BE2C (cell line): ENCODE data around the gene SRRM4.

Experiments used
- DNase-seq: peaks from one replicate; pipeline ENCODE4 v3.0.0-alpha.2; 2020
- H3K27me3 ChIP-seq: fragments of 250-450 bp; sonication (Bioruptor Pico); 2 replicates; pipeline ENCODE4 v1.5.1; 2020; ENCODE audit warnings: mild to moderate bottlenecking
- H3K36me3 ChIP-seq: fragments of 250-450 bp; sonication (Bioruptor Pico); 2 replicates; pipeline ENCODE4 v1.5.1; 2020; ENCODE audit warnings: mild to moderate bottlenecking
- H3K4me1 ChIP-seq: fragments of 250-450 bp; sonication (Bioruptor Pico); 2 replicates; pipeline ENCODE4 v1.5.1; 2020
- H3K4me3 ChIP-seq: 2 replicates; pipeline ENCODE4 v1.5.1; 2011; ENCODE audit warnings: low read depth, low read length
- H3K9me3 ChIP-seq: fragments of 250-450 bp; sonication (Bioruptor Pico); 2 replicates; pipeline ENCODE4 v1.5.1; 2020
- CTCF ChIP-seq: IDR thresholded peaks from 2 replicates; pipeline ENCODE4 v1.5.1; 2012; ENCODE audit warnings: mild to moderate bottlenecking, low read depth, low read length

The SRRM4 gene

DNA sequence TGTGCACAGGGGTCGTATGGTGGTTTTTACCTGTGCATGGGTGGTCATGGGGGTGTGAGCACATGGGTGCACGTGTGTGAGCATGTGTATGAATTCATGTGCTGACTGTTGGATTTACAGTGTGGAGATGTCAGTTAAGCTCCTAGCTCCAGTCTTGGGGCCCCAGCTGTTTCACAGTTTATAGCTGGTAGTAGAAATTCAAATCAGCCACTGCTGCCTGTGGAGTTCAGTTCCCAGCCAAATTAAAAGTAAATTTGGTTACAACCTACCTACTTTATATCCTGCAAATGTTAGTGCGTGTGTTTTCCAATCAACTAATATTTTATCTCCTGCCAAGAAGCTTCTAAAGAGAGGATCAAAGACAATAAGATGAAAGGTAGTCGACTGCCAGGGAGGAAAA, 141.4 kb downstream of the SRRM4 start:
- DNase-seq = no peak
- peaks cover 47% of the 10 kb centered on the region for H3K36me3 ChIP-seq
- H3K9me3 ChIP-seq = no peaks in the 10 kb centered on the region
- TF ChIP-seq CTCF = no peak
- no peak overlapping the region for H3K4me3 ChIP-seq
- peaks cover 4% of the 10 kb centered on the region; the same call in 1 of the 2 replicates for H3K4me1 ChIP-seq
- no peaks in the 10 kb centered on the region for H3K27me3 ChIP-seq

- H3K27me3 ChIP-seq = no peaks in the 10 kb centered on the region
- H3K9me3 ChIP-seq = peaks cover 5% of the 10 kb centered on the region; the same call in 1 of the 2 replicates
- no peaks in the 10 kb centered on the region for H3K4me1 ChIP-seq
- TF ChIP-seq CTCF = no peak
- peaks cover 50% of the 10 kb centered on the region for H3K36me3 ChIP-seq
- no peak overlapping the region for H3K4me3 ChIP-seq
- no peak for DNase-seq
Measured at GRCh38 chr12:119128527-119128926, 147.2 kb downstream of the SRRM4 start.

DNA sequence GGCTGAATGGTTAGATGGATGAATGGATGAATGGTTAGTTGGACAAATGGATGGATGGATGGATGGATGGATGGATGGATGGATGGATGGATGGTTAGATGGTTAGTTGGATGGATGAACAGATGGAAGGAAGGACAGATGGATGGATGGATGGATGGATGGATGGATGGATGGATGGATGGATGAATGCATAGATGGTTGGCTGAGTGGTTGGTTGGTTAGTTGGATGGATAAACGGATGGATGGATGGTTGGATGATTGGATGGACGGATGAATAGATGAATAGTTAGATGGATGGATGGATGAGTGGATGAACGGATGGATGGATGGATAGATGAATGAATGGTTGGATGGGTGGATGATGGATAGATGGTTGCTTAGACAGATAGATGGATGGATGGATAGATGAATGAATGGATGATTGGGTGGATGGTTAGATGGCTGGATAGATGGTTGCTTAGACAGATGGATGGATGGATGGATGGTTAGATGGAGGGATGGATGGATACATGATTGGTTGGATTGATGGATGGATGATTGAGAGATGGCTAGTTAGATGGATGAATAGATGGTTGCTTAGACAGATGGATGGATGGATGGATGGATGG, 148.6 kb downstream of the SRRM4 start:
- Histone ChIP-seq H3K4me1 (no peaks in the 10 kb centered on the region), H3K4me3 (no peak overlapping the region), H3K27me3 (no peaks in the 10 kb centered on the region), H3K36me3 (peaks cover 48% of the 10 kb centered on the region), H3K9me3 (peaks cover 5% of the 10 kb centered on the region; the same call in 1 of the 2 replicates)
- TF ChIP-seq CTCF = no peak
- DNase-seq = no peak

DNA sequence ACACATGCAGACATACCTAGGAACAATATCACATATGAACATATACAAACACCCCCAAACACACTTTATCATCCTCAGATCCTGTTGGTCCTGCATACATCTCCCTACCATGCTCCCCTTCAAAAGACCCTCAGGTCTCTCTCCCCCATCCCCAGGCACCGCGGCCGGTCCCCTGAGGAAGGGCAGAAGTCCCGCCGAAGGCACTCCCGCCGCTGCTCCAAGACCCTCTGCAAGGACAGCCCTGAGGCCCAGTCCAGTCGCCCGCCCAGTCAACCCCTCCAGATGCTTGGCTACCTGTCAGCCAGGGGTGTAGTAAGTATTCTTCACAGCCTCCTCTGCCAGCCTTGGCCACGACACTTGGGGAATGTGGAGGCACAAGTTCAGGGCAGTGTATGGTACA, 149.2 kb downstream of the SRRM4 start:
- no peak for DNase-seq
- H3K4me1 ChIP-seq = no peaks in the 10 kb centered on the region
- no peaks in the 10 kb centered on the region for H3K27me3 ChIP-seq
- peaks cover 43% of the 10 kb centered on the region for H3K36me3 ChIP-seq
- no peak overlapping the region for H3K4me3 ChIP-seq
- no peak for TF ChIP-seq CTCF
- H3K9me3 ChIP-seq = peaks cover 5% of the 10 kb centered on the region; the same call in 1 of the 2 replicates

DNA sequence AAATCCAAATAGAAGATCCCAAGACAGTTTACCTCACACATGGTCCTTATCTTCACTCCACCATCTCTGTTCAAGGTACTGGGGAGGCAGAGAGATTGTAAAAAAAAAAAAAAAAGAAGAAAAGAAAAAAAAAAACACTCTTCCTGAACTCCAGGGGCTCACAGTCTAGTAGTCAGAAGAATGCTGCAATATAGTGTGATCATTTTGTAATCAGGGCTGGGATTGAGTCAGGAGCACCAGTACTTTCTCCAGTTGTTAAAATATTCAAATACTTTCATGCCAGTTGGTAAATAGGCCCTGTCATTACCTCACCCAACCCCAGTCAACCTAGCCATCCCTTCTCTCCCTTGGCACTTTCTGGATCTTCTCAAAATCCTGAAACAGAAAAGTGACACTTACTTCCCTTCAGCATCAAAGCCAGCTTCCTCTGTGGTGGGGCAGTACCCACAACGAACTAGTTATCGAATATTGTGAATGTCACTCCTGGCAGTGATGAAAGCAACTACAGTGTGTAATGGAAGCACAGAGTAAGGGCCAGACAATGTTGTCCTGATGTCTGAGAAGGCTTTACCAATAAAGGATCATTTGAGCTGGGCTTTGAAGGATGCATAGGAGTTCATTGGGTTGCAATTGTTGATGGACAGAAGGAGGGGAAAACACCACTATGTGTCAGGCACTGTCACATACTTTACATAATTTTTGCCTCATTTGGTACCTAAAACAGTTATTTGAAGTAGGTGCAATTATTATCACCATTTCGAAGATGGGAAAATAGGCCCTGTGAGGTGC, 153.1 kb downstream of the SRRM4 start:
- peaks cover 35% of the 10 kb centered on the region for H3K36me3 ChIP-seq
- no peak for DNase-seq
- no peak overlapping the region for H3K4me3 ChIP-seq
- peaks cover 5% of the 10 kb centered on the region; the same call in 1 of the 2 replicates for H3K9me3 ChIP-seq
- H3K4me1 ChIP-seq = no peaks in the 10 kb centered on the region
- H3K27me3 ChIP-seq = no peaks in the 10 kb centered on the region
- TF ChIP-seq CTCF = no peak

GRCh38 chr12:119136811-119137410, 155.6 kb downstream of the SRRM4 start:
- Histone ChIP-seq H3K27me3 (no peaks in the 10 kb centered on the region), H3K4me3 (no peak overlapping the region), H3K4me1 (no peaks in the 10 kb centered on the region), H3K9me3 (peaks cover 5% of the 10 kb centered on the region; the same call in 1 of the 2 replicates), H3K36me3 (peaks cover 25% of the 10 kb centered on the region)
- TF ChIP-seq CTCF = no peak
- DNase-seq = no peak
